Gastroesophageal sphincter (tissue), 3 donors: ENCODE results near the gene TRIM29.

ENCODE experiments used
- CTCF ChIP-seq, 4 experiments: fragments of 200-600 bp in 2 of 4; fragments of 450-650 bp in 2 of 4; sonication (generic) in 1 of 4; IDR thresholded peaks; one replicate each; pipeline ENCODE4 v1.5.1; 2017 to 2019; ENCODE audit warnings: antibody characterized with exemption in 4 of 4, mild to moderate bottlenecking in 2 of 4, moderate library complexity in 2 of 4
- EP300 ChIP-seq: sonication (generic); formaldehyde crosslinking; IDR thresholded peaks from one replicate; pipeline ENCODE4 v1.6.1; 2017; ENCODE audit warnings: antibody characterized with exemption, mild to moderate bottlenecking
- POLR2A ChIP-seq, 2 donors: fragments of 450-650 bp; IDR thresholded peaks; one replicate each; pipeline ENCODE4 v1.6.1; 2017; ENCODE audit warnings: antibody characterized with exemption in 2 of 2, mild to moderate bottlenecking in 2 of 2, moderate library complexity in 1 of 2
- POLR2AphosphoS5 ChIP-seq: sonication (generic); formaldehyde crosslinking; IDR thresholded peaks from one replicate; pipeline ENCODE4 v1.6.1; 2017; ENCODE audit warnings: antibody characterized with exemption

GRCh38 chr11:120168960-120169681, 31.2 kb upstream of the TRIM29 start:
- TF ChIP-seq POLR2A (IDR thresholded peaks at IDR 0.05) (no peak), CTCF (IDR thresholded peaks at IDR 0.05) (peak; percentile 73 to 98 (median 88)), EP300 (no peak), POLR2AphosphoS5 (no peak)
